HEK293T (cell line): ENCODE data around the gene ZDHHC22.

Experiments used
- FOXA1 ChIP-seq: fragments of 450-650 bp; IDR thresholded peaks from 2 replicates; pipeline ENCODE4 v1.6.1; 2016; ENCODE audit warnings: mild to moderate bottlenecking
- FOXM1 ChIP-seq: fragments of 450-650 bp; IDR thresholded peaks from 2 replicates; pipeline ENCODE4 v1.6.1; 2017; ENCODE audit warnings: mild to moderate bottlenecking, borderline replicate concordance
- SP1 ChIP-seq: fragments of 450-650 bp; IDR thresholded peaks from 2 replicates; pipeline ENCODE4 v1.6.1; 2017
- ZNF384 ChIP-seq: fragments of 450-650 bp; IDR thresholded peaks from 2 replicates; pipeline ENCODE4 v1.6.1; 2016

DNA sequence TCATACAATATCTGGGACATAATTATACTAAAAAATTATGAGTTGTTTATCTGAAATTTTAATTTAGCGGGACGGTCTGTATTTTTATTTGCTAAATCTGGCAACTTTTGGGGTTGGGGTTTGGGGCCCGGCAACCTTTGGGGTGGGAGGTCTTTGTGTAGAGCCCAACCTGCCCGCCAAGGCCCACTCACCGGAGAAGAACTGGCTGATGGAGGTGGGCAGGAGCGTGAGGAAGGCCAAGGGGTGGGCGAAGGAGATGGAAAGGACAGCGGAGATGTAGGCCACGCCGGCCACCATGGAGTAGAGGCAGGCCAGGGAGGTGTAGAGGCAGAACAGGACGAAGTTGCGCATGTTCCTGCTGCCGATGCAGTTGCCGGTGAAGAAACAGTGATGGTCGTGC lies 2.6 kb downstream of the ZDHHC22 start:
- TF ChIP-seq ZNF384 (no peak), FOXA1 (no peak), SP1 (no peak), FOXM1 (no peak)
